Activated CD4-positive, alpha-beta T cell treated with anti-CD3 and anti-CD28 coated beads for 48 hours (primary cell): Measurements from ENCODE around the gene SFRP5.

Experiments used
- DNase-seq: peaks from one replicate; pipeline ENCODE4 v3.0.0-alpha.2; 2020

The SFRP5 gene

GRCh38 chr10:97785231-97785630 is 13.4 kb upstream of the SFRP5 start:
- DNase-seq: no peak

- DNase-seq: no peak
These were observed 12.5 kb upstream of the SFRP5 start for GRCh38 chr10:97784200-97784810.

- DNase-seq: no peak
These were observed 10.8 kb upstream of the SFRP5 start for GRCh38 chr10:97782455-97783228.

GRCh38 chr10:97781618-97782331 is 10.0 kb upstream of the SFRP5 start:
- DNase-seq: peak; percentile 10

- no peak for DNase-seq
These were observed 9.2 kb upstream of the SFRP5 start for GRCh38 chr10:97780841-97781617.

GRCh38 chr10:97779975-97780374 is 8.2 kb upstream of the SFRP5 start:
- no peak for DNase-seq

GRCh38 chr10:97779492-97779891 is 7.7 kb upstream of the SFRP5 start:
- DNase-seq: no peak

- DNase-seq: no peak
These were observed 6.9 kb upstream of the SFRP5 start for GRCh38 chr10:97778452-97779302.

- DNase-seq: no peak
These were observed 5.3 kb upstream of the SFRP5 start for GRCh38 chr10:97777143-97777542.

- DNase-seq: no peak
These were observed 3.1 kb upstream of the SFRP5 start for GRCh38 chr10:97774811-97775294.

- no peak for DNase-seq
These were observed 1.3 kb upstream of the SFRP5 start for GRCh38 chr10:97773096-97773495.

GRCh38 chr10:97771055-97771891 is 526 bp downstream of the SFRP5 start:
- peak; percentile 32 for DNase-seq

- DNase-seq: no peak
These were observed 1.5 kb downstream of the SFRP5 start for GRCh38 chr10:97770255-97770654.

- no peak for DNase-seq
These were observed 3.2 kb downstream of the SFRP5 start for GRCh38 chr10:97768322-97769315.

- no peak for DNase-seq
These were observed 4.5 kb downstream of the SFRP5 start for GRCh38 chr10:97766996-97767924.

- DNase-seq: no peak
These were observed 5.5 kb downstream of the SFRP5 start for GRCh38 chr10:97766106-97766810.

GRCh38 chr10:97765201-97765600 is 6.6 kb downstream of the SFRP5 start:
- DNase-seq: no peak

- no peak for DNase-seq
These were observed 7.3 kb downstream of the SFRP5 start for GRCh38 chr10:97764519-97764931.
